ENCODE results near the gene RFWD3. TPM values are rescaled to one million over a fixed set of nuclear protein-coding genes. Genes with fewer than 3 reads are reported as not detected.

Gene RFWD3
- total and polyA plus RNA-seq, 2 of the 8 experiments (the other 6 are each of a cell fraction or from before 2014, with no cell fraction given): 67.1 to 114 TPM

DNA sequence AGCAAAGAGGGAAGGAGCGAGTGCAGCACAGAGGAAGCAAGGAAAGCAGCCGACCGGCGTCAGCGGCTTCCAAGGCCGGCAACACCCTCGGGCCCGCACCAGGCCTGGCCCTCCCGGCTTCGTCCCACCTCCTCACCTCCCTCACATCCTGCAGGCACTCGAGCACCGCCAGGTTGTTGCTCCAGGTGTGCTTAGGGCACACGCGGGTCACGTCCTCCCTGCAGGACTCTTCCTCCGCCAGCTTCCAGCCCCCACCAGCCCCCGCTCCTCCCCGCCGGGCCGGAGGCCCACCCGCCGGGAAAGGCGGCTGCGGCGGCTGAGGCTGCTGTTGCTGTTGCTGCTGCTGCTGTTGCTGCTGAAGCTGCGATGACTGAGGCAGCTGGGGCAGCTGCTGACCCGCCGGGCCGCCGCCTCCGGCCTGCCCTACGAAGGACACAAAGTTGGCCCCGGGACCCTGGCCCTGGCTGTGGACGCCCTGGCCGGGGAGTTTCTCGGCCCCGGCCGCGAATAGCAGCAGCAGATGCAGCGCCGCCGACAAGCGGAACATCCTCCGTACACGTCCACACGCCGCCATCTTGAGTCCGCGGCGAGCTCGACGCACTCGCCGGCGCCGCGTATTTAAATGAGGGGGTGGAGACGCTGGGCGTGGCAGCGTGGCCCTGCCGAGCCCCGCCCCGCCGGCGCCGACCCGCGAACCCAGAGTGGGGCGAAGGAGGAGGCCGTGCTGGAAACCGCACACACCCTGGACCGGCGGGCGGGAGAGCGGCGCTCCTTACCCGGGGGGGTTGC lies 60.0 kb downstream of the RFWD3 start, which contains the start of gene GLG1 (continued):
- peak; percentile 7; the same call in 1 of the 2 replicates for TF ChIP-seq GTF2F1 (IDR thresholded peaks at IDR 0.05; ENCODE audit: borderline replicate concordance, low read depth, low read length)
- peak; percentile 100 for TF ChIP-seq PHF8 (conservative IDR thresholded peaks at IDR 0.05; ENCODE audit: low read depth, low read length)
- TF ChIP-seq RAD21 (IDR thresholded peaks at IDR 0.05 in 1 of 2, conservative IDR thresholded peaks at IDR 0.05 in 1 of 2; ENCODE audit: low read depth in 2 of 2, low read length in 2 of 2): peak in 1 of 2 experiments; percentile 6; a peak in 1 of 4 replicates
- TF ChIP-seq TAF1 (IDR thresholded peaks at IDR 0.05; ENCODE audit: low read depth, low read length): peak; percentile 92
- TF ChIP-seq CREB1 (IDR thresholded peaks at IDR 0.05): peak; percentile 80
- peak; percentile 58; the same call in 1 of the 2 replicates for TF ChIP-seq SP4 (IDR thresholded peaks at IDR 0.05; ENCODE audit: low read length)
- TF ChIP-seq BACH1 (IDR thresholded peaks at IDR 0.05; ENCODE audit: low read length): no peak
- no peak for TF ChIP-seq RXRA (IDR thresholded peaks at IDR 0.05; ENCODE audit: insufficient read depth, low read depth, low read length)
- no peak for TF ChIP-seq EP300 (IDR thresholded peaks at IDR 0.05; ENCODE audit: borderline replicate concordance in 1 of 2, low read depth in 2 of 2, low read length in 2 of 2)
- TF ChIP-seq, protein P1, sequence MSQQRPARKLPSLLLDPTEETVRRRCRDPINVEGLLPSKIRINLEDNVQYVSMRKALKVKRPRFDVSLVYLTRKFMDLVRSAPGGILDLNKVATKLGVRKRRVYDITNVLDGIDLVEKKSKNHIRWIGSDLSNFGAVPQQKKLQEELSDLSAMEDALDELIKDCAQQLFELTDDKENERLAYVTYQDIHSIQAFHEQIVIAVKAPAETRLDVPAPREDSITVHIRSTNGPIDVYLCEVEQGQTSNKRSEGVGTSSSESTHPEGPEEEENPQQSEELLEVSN (IDR thresholded peaks at IDR 0.05): peak; percentile 60; the same call in 1 of the 2 replicates
- TF ChIP-seq POU5F1 (IDR thresholded peaks at IDR 0.05; ENCODE audit: low read depth, low read length): no peak
- TF ChIP-seq CHD2 (IDR thresholded peaks at IDR 0.05; ENCODE audit: low read length): no peak
- no peak for TF ChIP-seq CHD1 (IDR thresholded peaks at IDR 0.05; ENCODE audit: low read depth, low read length)
- TF ChIP-seq, protein P2, sequence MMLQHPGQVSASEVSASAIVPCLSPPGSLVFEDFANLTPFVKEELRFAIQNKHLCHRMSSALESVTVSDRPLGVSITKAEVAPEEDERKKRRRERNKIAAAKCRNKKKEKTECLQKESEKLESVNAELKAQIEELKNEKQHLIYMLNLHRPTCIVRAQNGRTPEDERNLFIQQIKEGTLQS (IDR thresholded peaks at IDR 0.05; ENCODE audit: insufficient read depth, low read depth, low read length): no peak
- peak; percentile 92 for TF ChIP-seq POLR2AphosphoS5 (IDR thresholded peaks at IDR 0.05; ENCODE audit: low read depth, low read length)
- TF ChIP-seq, protein P3, sequence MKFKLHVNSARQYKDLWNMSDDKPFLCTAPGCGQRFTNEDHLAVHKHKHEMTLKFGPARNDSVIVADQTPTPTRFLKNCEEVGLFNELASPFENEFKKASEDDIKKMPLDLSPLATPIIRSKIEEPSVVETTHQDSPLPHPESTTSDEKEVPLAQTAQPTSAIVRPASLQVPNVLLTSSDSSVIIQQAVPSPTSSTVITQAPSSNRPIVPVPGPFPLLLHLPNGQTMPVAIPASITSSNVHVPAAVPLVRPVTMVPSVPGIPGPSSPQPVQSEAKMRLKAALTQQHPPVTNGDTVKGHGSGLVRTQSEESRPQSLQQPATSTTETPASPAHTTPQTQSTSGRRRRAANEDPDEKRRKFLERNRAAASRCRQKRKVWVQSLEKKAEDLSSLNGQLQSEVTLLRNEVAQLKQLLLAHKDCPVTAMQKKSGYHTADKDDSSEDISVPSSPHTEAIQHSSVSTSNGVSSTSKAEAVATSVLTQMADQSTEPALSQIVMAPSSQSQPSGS (IDR thresholded peaks at IDR 0.05; ENCODE audit: low read length): no peak
- TF ChIP-seq CBX5 (IDR thresholded peaks at IDR 0.05; ENCODE audit: low read depth, low read length): no peak
- 0 out of 2 replicates have a peak, but pooled peaks have one; percentile 59 for TF ChIP-seq TCF12 (IDR thresholded peaks at IDR 0.05; ENCODE audit: low read depth, low read length)

All from H1 (cell line).